IMR-90 (cell line): ENCODE measurements around the gene ALDH3A2. TPM values are rescaled to one million over a fixed set of nuclear protein-coding genes. Genes with fewer than 3 reads are reported as not detected.

Experiments used
- ATAC-seq: fragments of 200-7000 bp; cut with Tn5 transposase; 2 replicates; pipeline ENCODE4 v1.9.1; 2020; ENCODE audit warnings: low read depth, mild to moderate bottlenecking, moderate library complexity
- BruUV-seq: library from RNA; stranded (reverse); fragments of 400-500 nt; replicated peaks from 2 replicates; lab custom pipeline; 2021; lab: Mats Ljungman, UMichigan
- CTCF ChIA-PET: fragments of 300-600 bp; formaldehyde crosslinking; extraction: SDS; loops from one replicate; lab custom pipeline; 2021; ENCODE audit warnings: antibody characterized with exemption; lab: Yijun Ruan, JAX
- POLR2A ChIA-PET: fragments of 300-600 bp; sonication (Branson Sonifier 250); formaldehyde crosslinking; loops from one replicate; lab custom pipeline; 2022; ENCODE audit warnings: antibody characterized with exemption; ENCODE audit not compliant: unreplicated experiment; lab: Charles Lee
- DNase-seq: peaks from one replicate; pipeline ENCODE4 v3.0.0; 2013
- H2AFZ ChIP-seq: replicated peaks from 2 replicates; pipeline ENCODE3; 2013; ENCODE audit warnings: low read length, mild to moderate bottlenecking; ENCODE audit not compliant: poor library complexity
- H2AK5ac ChIP-seq: 2 replicates; pipeline ENCODE4 v1.6.1; 2013; ENCODE audit warnings: low read depth, low read length, inconsistent platforms
- H2AK9ac ChIP-seq: replicated peaks from 2 replicates; pipeline ENCODE3; 2013; ENCODE audit warnings: mild to moderate bottlenecking, low read depth, low read length, moderate library complexity; ENCODE audit not compliant: poor library complexity
- H2BK120ac ChIP-seq: 2 replicates; pipeline ENCODE4 v1.6.1; 2013; ENCODE audit warnings: low read depth, low read length, inconsistent platforms
- H2BK15ac ChIP-seq: 3 replicates; pipeline ENCODE4 v1.6.1; 2013; ENCODE audit warnings: low read depth, low read length, inconsistent platforms
- H2BK20ac ChIP-seq: 2 replicates; pipeline ENCODE4 v1.6.1; 2013; ENCODE audit warnings: low read depth, mild to moderate bottlenecking, inconsistent platforms, low read length, moderate library complexity
- H2BK5ac ChIP-seq: 2 replicates; pipeline ENCODE4 v1.6.1; 2013; ENCODE audit warnings: mild to moderate bottlenecking, low read depth, low read length, inconsistent platforms; ENCODE audit not compliant: poor library complexity, severe bottlenecking
- H3K14ac ChIP-seq: replicated peaks from 2 replicates; pipeline ENCODE4 v1.6.1; 2013; ENCODE audit warnings: low read depth, low read length, inconsistent platforms
- H3K18ac ChIP-seq: 2 replicates; pipeline ENCODE4 v1.6.1; 2013; ENCODE audit warnings: low read depth, low read length, control low read depth
- H3K23ac ChIP-seq: 2 replicates; pipeline ENCODE4 v1.6.1; 2013; ENCODE audit warnings: low read depth, low read length, inconsistent platforms
- H3K27ac ChIP-seq: 2 replicates; pipeline ENCODE4 v1.5.1; 2013; ENCODE audit warnings: mild to moderate bottlenecking, control low read depth, low read length; ENCODE audit not compliant: insufficient read depth
- H3K27me3 ChIP-seq: 2 replicates; pipeline ENCODE4 v1.6.1; 2013; ENCODE audit warnings: low read length; ENCODE audit not compliant: control insufficient read depth, insufficient read depth
- H3K36me3 ChIP-seq: 2 replicates; pipeline ENCODE4 v1.6.1; 2013; ENCODE audit warnings: low read length, mixed read lengths; ENCODE audit not compliant: control insufficient read depth, insufficient read depth
- H3K4ac ChIP-seq: 2 replicates; pipeline ENCODE4 v1.6.1; 2013; ENCODE audit warnings: low read depth, low read length, inconsistent platforms
- H3K4me1 ChIP-seq: 2 replicates; pipeline ENCODE4 v1.6.1; 2013; ENCODE audit warnings: low read length, mixed read lengths; ENCODE audit not compliant: control insufficient read depth, insufficient read depth
- H3K4me2 ChIP-seq: 2 replicates; pipeline ENCODE4 v1.6.1; 2013; ENCODE audit warnings: low read depth, mild to moderate bottlenecking, control low read depth, low read length, moderate library complexity
- H3K4me3 ChIP-seq: 2 replicates; pipeline ENCODE4 v1.5.1; 2013; ENCODE audit warnings: low read depth, mild to moderate bottlenecking, control low read depth, low read length, moderate library complexity; ENCODE audit not compliant: insufficient read depth
- H3K56ac ChIP-seq: 2 replicates; pipeline ENCODE4 v1.6.1; 2013; ENCODE audit warnings: low read length, inconsistent platforms; ENCODE audit not compliant: insufficient read depth; ENCODE audit errors: extremely low read depth
- H3K79me1 ChIP-seq, 2 experiments: 2 replicates each; pipeline ENCODE4 v1.6.1; 2013; ENCODE audit warnings: low read length in 2 of 2, inconsistent platforms in 1 of 2, low read depth in 1 of 2
- H3K9ac ChIP-seq: 2 replicates; pipeline ENCODE4 v1.6.1; 2013; ENCODE audit warnings: low read depth, low read length, control low read depth
- H3K9me1 ChIP-seq: 2 replicates; pipeline ENCODE4 v1.6.1; 2013; ENCODE audit warnings: low read length, inconsistent platforms; ENCODE audit not compliant: insufficient read depth
- H3K9me3 ChIP-seq: 2 replicates; pipeline ENCODE4 v1.6.1; 2013; ENCODE audit warnings: low read length; ENCODE audit not compliant: control insufficient read depth, insufficient read depth
- H4K20me1 ChIP-seq: 2 replicates; pipeline ENCODE4 v1.6.1; 2013; ENCODE audit warnings: low read length, inconsistent platforms; ENCODE audit not compliant: insufficient read depth
- H4K5ac ChIP-seq: 2 replicates; pipeline ENCODE4 v1.6.1; 2013; ENCODE audit warnings: mild to moderate bottlenecking, low read depth, low read length, control low read depth
- H4K8ac ChIP-seq, 2 experiments: 2 replicates each; pipeline ENCODE4 v1.6.1; 2013; ENCODE audit warnings: low read depth in 2 of 2, low read length in 2 of 2, control low read depth in 1 of 2, inconsistent platforms in 1 of 2
- H4K91ac ChIP-seq: 2 replicates; pipeline ENCODE4 v1.6.1; 2013; ENCODE audit warnings: low read depth, low read length, inconsistent platforms; ENCODE audit not compliant: insufficient read depth
- BHLHE40 ChIP-seq: fragments of 150-350 bp; IDR thresholded peaks from 2 replicates; pipeline ENCODE4 v1.6.1; 2016; ENCODE audit warnings: mild to moderate bottlenecking, low read depth, low read length
- CEBPB ChIP-seq: IDR thresholded peaks from 2 replicates; pipeline ENCODE4 v1.6.1; 2012; ENCODE audit warnings: low read depth, low read length, improper control_type of control experiment
- CHD1 ChIP-seq: IDR thresholded peaks from 2 replicates; pipeline ENCODE4 v1.6.1; 2012; ENCODE audit warnings: low read depth, low read length, improper control_type of control experiment
- CTCF ChIP-seq: conservative IDR thresholded peaks from 2 replicates; pipeline ENCODE4 v1.5.1; 2012; ENCODE audit warnings: mild to moderate bottlenecking, low read depth, low read length, improper control_type of control experiment
- ELK1 ChIP-seq: fragments of 150-350 bp; IDR thresholded peaks from 2 replicates; pipeline ENCODE4 v1.6.1; 2016; ENCODE audit warnings: low read depth, mild to moderate bottlenecking, low read length, moderate library complexity, borderline replicate concordance
- FOS ChIP-seq: fragments of 150-350 bp; IDR thresholded peaks from 2 replicates; pipeline ENCODE4 v1.6.1; 2016; ENCODE audit warnings: low read depth, low read length
- MAFK ChIP-seq: IDR thresholded peaks from 2 replicates; pipeline ENCODE4 v1.6.1; 2012; ENCODE audit warnings: low read depth, low read length, improper control_type of control experiment
- MAZ ChIP-seq: IDR thresholded peaks from 2 replicates; pipeline ENCODE4 v1.6.1; 2012; ENCODE audit warnings: low read depth, mild to moderate bottlenecking, low read length, improper control_type of control experiment, moderate library complexity, borderline replicate concordance
- MXI1 ChIP-seq: IDR thresholded peaks from 2 replicates; pipeline ENCODE4 v1.6.1; 2012; ENCODE audit warnings: low read depth, mild to moderate bottlenecking, low read length, moderate library complexity, borderline replicate concordance
- NFE2L2 ChIP-seq: fragments of 150-350 bp; IDR thresholded peaks from 2 replicates; pipeline ENCODE4 v1.6.1; 2016; ENCODE audit warnings: low read depth, mild to moderate bottlenecking, low read length
- RCOR1 ChIP-seq: IDR thresholded peaks from 2 replicates; pipeline ENCODE4 v1.6.1; 2012; ENCODE audit warnings: mild to moderate bottlenecking, low read length, improper control_type of control experiment; ENCODE audit not compliant: insufficient replicate concordance
- RFX5 ChIP-seq: IDR thresholded peaks from 2 replicates; pipeline ENCODE4 v1.8.0; 2012; ENCODE audit warnings: low read depth, mild to moderate bottlenecking, low read length, moderate library complexity
- USF2 ChIP-seq: fragments of 150-350 bp; IDR thresholded peaks from 2 replicates; pipeline ENCODE4 v1.6.1; 2017; ENCODE audit warnings: mild to moderate bottlenecking, antibody characterized with exemption, low read length, low read depth
- WGBS, 2 experiments: methylation state at CpG; one replicate each; pipeline versions ENCODE4 v1.1.5 to v1.1.7; 2013; ENCODE audit warnings: missing lambda C conversion rate in 2 of 2; ENCODE audit not compliant: insufficient read length in 1 of 2; ENCODE audit errors: extremely low coverage in 2 of 2; 5-methylcytosine and 5-hydroxymethylcytosine counted together
- dilution Hi-C: fragments of 300-500 bp; cut with HindIII; formaldehyde crosslinking; loops from one replicate; pipeline ENCODE4 v1.14.3; 2018; ENCODE audit warnings: low sequenced_read_pairs; ENCODE audit not compliant: unreplicated experiment
- in situ Hi-C: fragments of 300-500 bp; cut with MboI; formaldehyde crosslinking; loops from 3 replicates; pipeline ENCODE4 v1.14.3; 2019; ENCODE audit warnings: low sequenced_read_pairs, inconsistent platforms, mixed read lengths
- intact Hi-C: fragments of 100-400 bp; cut with micrococcal nuclease; formaldehyde crosslinking; loops from 2 replicates; pipeline ENCODE4 v1.10.0; 2022
- polyA plus RNA-seq, 3 experiments: library from polyadenylated mRNA; depleted of rRNA; stranded (reverse); fragments of >200 nt; gene quantifications; 2 replicates each; pipeline ENCODE4 v1.2.3, GENCODE V29; 2012; ENCODE audit warnings: low replicate concordance in 1 of 3
- total RNA-seq: library from RNA; depleted of rRNA; stranded (reverse); fragments of >200 nt; gene quantifications from 2 replicates; pipeline ENCODE4 v1.2.3, GENCODE V29; 2012

The ALDH3A2 gene
- total and polyA plus RNA-seq, 2 of the 4 experiments (the other 2 are of a cell fraction), result 4.0 to 7.9 TPM

DNA sequence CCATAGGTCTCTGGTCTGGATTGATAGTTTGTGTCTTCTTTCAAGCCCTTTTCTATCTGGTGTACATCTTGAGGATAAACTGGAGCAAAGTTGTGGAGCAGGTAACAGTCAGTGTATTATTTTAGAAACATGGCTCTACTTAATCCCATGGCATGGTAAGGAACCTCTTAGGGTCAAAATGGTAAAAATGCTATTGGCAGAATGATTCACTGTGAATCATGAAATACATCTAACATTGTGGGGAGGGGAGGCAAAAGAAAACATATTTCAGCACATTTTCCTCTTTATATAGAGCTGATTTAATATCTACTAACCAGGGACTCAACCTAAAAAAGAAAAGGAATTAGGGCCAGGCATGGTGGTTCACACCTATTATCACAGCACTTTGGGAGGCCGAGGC is 17.9 kb upstream of the ALDH3A2 start:
- TF ChIP-seq RFX5, result no peak
- no peak for TF ChIP-seq MAZ
- TF ChIP-seq MXI1, result no peak
- no peak for TF ChIP-seq CHD1
- TF ChIP-seq CEBPB, result no peak
- TF ChIP-seq CTCF, result no peak
- TF ChIP-seq NFE2L2, result no peak
- TF ChIP-seq BHLHE40, result no peak
- no peak for TF ChIP-seq ELK1
- TF ChIP-seq FOS, result no peak
- no peak for TF ChIP-seq RCOR1
- TF ChIP-seq MAFK, result no peak
- TF ChIP-seq USF2, result no peak
- Histone ChIP-seq H2BK120ac (no peak overlapping the region), H3K14ac (no peak overlapping the region), H2BK5ac (no peak overlapping the region), H3K27ac (no peak overlapping the region), H4K8ac (no peak overlapping the region), H2BK15ac (no peak overlapping the region), H3K56ac (no peak overlapping the region), H2AK5ac (no peak overlapping the region), H3K4me2 (no peak overlapping the region), H2AFZ (no peak overlapping the region), H3K18ac (no peak overlapping the region), H3K4me3 (no peak overlapping the region), H4K91ac (no peak overlapping the region), H4K5ac (no peak overlapping the region), H2AK9ac (no peak overlapping the region), H3K4ac (no peak overlapping the region), H3K27me3 (peaks cover 8% of the 10 kb centered on the region), H4K20me1 (no peaks in the 10 kb centered on the region), H3K9me1 (no peaks in the 10 kb centered on the region), H2BK20ac (no peak overlapping the region), H3K79me1 (no peaks in the 10 kb centered on the region), H3K36me3 (no peaks in the 10 kb centered on the region), H3K23ac (no peak overlapping the region), H3K9ac (no peak overlapping the region), H3K4me1 (no peaks in the 10 kb centered on the region), H3K9me3 (no peaks in the 10 kb centered on the region)
- no CpG with 5 or more reads among the region's 1 CpG for WGBS, 2 experiments
- in situ Hi-C loops, result no loop called here
- ChIA-PET CTCF (no interaction called here), POLR2A (no interaction called here)
- dilution Hi-C loops, result no loop called here
- BruUV-seq, result no TSS peak
- ATAC-seq (no peak), DNase-seq (no peak)
- intact Hi-C loops, result no loop called here
